AG10803 (cell line): Measurements from ENCODE around the gene HBM.
"Not testable (repeated sequence)": the region's sequence is repeated elsewhere in the genome, so short reads cannot be mapped to it uniquely, and the experiment has no call there.

Source experiments
- DNase-seq: peaks from one replicate; pipeline ENCODE4 v3.0.0; 2010; ENCODE audit warnings: low read depth
- H3K4me3 ChIP-seq: 2 replicates; pipeline ENCODE4 v1.5.1; 2011; ENCODE audit warnings: mild to moderate bottlenecking, low read length, control low read depth
- TF ChIP-seq, protein P1 (sequence below): conservative IDR thresholded peaks from 2 replicates; pipeline ENCODE4 v1.5.1; 2011; ENCODE audit warnings: mild to moderate bottlenecking, low read length, control low read depth, inconsistent platforms

The HBM gene

DNA sequence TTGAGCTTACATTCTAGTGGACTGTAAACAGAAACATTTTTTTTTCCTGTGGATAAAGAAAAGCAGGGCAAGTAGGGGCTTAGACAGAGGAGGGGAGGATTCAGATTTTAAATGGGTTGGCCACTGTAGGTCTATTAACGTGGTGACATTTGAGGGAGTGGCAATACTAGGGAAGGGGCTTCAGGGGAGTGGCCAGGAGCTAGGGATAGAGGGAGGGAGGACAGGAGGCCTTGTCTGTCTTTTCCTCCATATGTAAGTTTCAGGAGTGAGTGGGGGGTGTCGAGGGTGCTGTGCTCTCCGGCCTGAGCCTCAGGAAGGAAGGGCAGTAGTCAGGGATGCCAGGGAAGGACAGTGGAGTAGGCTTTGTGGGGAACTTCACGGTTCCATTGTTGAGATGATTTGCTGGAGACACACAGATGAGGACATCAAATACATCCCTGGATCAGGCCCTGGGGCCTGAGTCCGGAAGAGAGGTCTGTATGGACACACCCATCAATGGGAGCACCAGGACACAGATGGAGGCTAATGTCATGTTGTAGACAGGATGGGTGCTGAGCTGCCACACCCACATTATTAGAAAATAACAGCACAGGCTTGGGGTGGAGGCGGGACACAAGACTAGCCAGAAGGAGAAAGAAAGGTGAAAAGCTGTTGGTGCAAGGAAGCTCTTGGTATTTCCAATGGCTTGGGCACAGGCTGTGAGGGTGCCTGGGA is 6.5 kb upstream of the HBM start:
- TF ChIP-seq, protein P1, sequence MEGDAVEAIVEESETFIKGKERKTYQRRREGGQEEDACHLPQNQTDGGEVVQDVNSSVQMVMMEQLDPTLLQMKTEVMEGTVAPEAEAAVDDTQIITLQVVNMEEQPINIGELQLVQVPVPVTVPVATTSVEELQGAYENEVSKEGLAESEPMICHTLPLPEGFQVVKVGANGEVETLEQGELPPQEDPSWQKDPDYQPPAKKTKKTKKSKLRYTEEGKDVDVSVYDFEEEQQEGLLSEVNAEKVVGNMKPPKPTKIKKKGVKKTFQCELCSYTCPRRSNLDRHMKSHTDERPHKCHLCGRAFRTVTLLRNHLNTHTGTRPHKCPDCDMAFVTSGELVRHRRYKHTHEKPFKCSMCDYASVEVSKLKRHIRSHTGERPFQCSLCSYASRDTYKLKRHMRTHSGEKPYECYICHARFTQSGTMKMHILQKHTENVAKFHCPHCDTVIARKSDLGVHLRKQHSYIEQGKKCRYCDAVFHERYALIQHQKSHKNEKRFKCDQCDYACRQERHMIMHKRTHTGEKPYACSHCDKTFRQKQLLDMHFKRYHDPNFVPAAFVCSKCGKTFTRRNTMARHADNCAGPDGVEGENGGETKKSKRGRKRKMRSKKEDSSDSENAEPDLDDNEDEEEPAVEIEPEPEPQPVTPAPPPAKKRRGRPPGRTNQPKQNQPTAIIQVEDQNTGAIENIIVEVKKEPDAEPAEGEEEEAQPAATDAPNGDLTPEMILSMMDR: no peak
- no peak for DNase-seq
- no peak overlapping the region for H3K4me3 ChIP-seq

DNA sequence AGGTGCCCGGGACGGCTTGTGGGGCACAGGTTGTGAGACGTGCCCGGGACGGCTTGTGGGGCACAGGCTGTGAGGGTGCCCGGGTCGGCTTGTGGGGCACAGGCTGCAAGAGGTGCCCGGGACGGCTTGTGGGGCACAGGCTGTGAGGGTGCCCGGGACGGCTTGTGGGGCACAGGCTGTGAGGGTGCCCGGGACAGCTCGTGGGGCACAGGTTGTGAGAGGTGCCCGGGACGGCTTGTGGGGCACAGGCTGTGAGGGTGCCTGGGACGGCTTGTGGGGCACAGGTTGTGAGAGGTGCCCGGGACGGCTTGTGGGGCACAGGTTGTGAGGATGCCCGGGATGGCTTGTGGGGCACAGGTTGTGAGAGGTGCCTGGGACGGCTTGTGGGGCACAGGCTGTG is 5.5 kb upstream of the HBM start:
- not testable (repeated sequence) for H3K4me3 ChIP-seq

DNA sequence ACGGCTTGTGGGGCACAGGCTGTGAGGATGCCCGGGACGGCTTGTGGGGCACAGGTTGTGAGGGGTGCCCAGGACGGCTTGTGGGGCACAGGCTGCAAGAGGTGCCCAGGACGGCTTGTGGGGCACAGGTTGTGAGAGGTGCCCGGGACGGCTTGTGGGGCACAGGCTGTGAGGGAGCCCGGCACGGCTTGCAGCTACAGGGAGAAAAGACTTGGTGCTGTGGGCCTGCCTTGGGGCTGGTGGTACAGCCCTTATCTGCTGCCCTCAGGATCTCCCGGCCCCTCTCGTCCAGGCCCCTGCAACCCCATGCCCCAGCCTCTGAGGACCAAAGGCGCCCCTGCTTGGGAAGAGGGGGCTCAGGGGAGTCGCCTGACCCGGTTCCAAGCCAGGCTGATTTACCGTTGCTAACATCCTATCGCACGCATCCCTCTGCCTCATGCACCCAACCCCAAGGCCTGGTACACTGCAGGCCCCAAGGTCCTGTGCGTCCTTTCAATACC is 5.0 kb upstream of the HBM start:
- DNase-seq: no peak
- TF ChIP-seq, protein P1: no peak
- no peak overlapping the region for H3K4me3 ChIP-seq

More for the DNA sequence above, 5.5 kb upstream of the HBM start:
- DNase-seq: not testable (repeated sequence)

DNA sequence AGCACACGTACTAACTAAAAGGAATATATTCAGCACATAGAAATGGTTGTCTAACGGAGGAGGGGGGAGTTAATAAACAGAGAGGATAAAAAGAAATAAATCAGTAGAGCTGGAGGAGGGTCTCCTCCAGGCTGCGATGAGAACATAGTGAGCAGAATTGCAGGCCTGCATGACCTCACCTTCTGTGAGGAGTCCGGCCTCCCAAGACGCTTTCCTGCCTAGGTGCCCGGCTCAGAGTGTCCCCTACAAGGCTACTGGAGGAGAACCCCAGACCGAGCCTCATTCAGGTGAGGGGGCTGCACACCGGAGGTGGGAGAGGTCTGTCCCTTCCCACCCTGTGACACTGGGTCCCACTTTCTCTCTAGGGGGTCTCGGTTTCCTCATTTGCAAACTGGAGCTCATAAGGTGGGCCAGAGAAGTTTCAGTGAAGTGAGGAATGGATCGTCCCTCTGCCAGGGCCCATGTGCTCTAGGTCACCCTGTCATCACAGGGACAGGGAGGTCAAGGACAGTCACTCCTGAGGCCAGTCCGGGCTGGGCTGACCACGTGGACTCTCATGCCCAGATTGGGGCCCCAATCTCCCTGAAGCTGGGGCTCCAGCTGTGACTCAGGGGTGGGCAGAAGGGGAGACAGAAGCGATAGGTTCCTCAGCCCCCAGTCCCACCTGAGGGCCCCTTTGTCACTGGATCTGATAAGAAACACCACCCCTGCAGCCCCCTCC is 3.3 kb upstream of the HBM start:
- TF ChIP-seq, protein P1: no peak
- no peak for DNase-seq
- H3K4me3 ChIP-seq: no peak overlapping the region

DNA sequence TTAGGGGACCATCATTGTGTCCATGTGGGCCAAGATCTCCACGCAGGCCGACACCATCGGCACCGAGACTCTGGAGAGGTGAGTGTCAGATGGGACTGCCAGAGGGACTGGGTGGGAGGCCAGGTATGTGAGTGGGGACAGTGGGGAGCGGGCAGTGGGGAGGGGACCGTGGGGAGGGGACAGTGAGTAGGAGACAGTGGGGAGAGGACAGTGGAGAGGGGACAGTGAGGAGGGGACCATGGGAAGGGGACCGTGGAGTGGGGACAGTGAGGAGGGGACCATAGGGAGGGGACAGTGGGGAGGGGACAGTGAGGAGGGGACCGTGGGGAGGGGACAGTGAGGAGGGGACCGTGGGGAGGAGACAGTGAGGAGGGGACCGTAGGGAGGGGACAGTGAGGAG is 2.6 kb upstream of the HBM start:
- DNase-seq, H3K4me3 ChIP-seq: not testable (repeated sequence)

DNA sequence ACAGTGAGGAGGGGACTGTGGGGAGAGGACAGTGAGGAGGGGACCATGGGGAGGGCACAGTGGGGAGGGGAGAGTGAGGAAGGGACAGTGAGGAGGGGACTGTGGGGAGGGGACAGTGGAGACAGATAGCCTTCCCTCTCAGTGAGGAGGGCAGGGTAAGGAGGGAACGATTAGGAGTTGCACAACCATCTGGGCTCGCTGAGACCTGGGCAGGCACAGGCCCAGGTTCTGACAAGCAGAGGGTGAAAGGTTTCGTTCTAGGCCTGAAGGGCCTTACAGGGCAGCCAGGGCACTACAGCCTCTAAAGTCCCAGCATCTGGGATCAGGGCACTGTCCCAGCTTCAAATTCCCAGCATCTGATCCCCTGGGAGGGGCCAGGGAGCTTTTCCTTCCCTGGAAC is 2.1 kb upstream of the HBM start:
- DNase-seq, H3K4me3 ChIP-seq: not testable (repeated sequence)

DNA sequence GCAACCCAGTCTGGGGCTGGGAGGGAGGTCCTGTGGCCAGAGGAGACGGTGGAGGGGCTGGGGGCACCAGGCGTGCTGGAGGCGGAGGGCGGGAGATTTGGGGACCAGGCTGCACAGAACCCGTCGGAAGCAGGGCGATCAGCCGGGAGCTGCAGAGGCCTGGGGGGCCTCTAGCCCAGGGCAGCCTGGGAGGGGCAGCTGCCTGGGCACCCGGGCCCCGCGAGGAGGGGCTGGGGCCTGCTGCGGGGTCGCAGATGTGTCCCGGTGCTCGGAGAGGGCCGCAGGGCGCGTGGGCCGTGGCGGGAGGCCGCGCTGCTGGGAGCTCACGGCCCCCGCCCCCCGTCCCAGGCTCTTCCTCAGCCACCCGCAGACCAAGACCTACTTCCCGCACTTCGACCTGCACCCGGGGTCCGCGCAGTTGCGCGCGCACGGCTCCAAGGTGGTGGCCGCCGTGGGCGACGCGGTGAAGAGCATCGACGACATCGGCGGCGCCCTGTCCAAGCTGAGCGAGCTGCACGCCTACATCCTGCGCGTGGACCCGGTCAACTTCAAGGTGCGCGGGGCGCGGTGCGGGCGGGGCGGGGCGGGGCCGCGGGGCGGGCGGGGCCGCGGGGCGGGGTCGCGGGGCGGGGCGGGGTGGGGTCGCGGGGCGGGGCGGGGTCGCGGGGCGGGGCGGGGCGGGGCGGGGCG is 1.5 kb upstream of the HBM start:
- not testable (repeated sequence) for H3K4me3 ChIP-seq, DNase-seq

DNA sequence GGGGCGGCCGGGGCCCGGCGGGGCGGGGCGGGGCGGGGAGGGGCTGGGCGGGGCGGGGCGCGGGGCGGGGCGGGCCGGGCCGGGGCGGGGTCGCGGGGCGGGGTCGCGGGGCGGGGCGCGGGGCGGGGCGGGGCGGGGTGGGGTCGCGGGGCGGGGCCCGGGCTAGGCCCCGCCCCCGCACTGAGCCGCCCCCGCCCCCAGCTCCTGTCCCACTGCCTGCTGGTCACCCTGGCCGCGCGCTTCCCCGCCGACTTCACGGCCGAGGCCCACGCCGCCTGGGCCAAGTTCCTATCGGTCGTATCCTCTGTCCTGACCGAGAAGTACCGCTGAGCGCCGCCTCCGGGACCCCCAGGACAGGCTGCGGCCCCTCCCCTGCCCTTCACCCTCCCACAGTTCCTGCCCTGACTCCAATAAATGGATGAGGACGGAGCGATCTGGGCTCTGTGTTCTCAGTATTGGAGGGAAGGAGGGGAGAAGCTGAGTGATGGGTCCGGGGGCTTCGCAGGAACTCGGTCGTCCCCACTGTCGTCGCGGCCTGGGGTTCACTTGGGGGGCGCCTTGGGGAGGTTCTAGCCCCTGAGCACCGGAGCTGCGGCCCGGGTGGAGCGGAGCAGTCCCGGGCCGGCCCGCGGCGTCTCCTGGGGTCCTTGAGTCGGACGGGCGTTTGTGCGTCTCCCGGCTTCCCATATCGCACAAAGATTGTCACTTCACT is 795 bp upstream of the HBM start:
- H3K4me3 ChIP-seq: no peak overlapping the region
- DNase-seq: no peak
- TF ChIP-seq, protein P1: no peak
